Stimulated activated CD4-positive, alpha-beta T cell treated with anti-CD3 and anti-CD28 coated beads, Interleukin-2, amount 100 ng/mL, for 24 hours (primary cell): ENCODE results near the gene AKAP13.

Experiments used
- DNase-seq, 2 donors: peaks; one replicate each; pipeline ENCODE4 v3.0.0-alpha.2; 2020

AKAP13 gene

DNA sequence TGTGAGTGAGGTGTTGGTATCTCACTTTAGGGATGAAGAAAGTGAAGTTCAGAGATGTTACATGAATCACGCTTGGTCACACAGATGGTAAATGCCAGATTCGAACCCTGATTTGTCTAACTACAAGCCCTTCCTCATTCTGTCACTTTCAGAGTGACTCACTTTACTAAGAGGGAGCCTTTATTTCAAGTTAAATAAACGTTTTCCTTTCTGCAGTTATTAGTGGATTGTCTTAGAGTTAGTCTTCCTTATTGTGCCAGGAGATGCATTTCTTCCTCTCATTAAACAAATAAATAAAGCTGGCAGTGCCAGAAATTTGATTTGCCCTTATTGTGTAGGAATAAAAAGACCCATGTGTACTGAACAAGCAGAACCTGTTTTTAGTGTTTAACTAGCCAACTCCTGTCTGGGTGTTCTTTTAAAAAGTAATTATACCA lies 162.5 kb downstream of the AKAP13 start:
- DNase-seq, result no peak

GRCh38 chr15:85543741-85544155 lies 163.3 kb downstream of the AKAP13 start:
- peak in 1 of 2 donors; percentile 9 for DNase-seq

- DNase-seq, result no peak
These were observed 164.8 kb downstream of the AKAP13 start for GRCh38 chr15:85545185-85545584.

- DNase-seq, result no peak
These were observed 165.3 kb downstream of the AKAP13 start for GRCh38 chr15:85545752-85546151.

- no peak for DNase-seq
These were observed 167.0 kb downstream of the AKAP13 start for GRCh38 chr15:85547386-85547785.

DNA sequence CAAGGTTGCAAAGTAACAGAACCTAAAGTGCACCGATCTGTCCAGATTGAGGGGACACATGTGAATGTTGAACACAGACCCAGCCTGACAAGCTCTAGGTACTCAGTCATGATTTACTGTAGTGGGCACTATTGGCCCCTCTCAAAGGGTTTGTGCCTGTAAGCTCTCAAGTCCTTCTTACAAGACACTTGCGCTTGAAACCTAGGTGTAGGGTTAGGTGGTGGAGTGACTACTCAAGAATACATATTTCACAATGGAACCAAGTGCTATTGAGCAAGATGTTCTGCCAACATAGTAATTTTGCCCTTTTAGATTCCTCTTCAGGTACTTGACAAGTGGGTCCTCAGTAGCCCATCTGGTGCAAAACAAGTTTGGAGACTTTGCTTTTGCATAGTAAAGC lies 169.9 kb downstream of the AKAP13 start:
- no peak for DNase-seq

GRCh38 chr15:85551221-85551832 lies 170.9 kb downstream of the AKAP13 start:
- no peak for DNase-seq

DNA sequence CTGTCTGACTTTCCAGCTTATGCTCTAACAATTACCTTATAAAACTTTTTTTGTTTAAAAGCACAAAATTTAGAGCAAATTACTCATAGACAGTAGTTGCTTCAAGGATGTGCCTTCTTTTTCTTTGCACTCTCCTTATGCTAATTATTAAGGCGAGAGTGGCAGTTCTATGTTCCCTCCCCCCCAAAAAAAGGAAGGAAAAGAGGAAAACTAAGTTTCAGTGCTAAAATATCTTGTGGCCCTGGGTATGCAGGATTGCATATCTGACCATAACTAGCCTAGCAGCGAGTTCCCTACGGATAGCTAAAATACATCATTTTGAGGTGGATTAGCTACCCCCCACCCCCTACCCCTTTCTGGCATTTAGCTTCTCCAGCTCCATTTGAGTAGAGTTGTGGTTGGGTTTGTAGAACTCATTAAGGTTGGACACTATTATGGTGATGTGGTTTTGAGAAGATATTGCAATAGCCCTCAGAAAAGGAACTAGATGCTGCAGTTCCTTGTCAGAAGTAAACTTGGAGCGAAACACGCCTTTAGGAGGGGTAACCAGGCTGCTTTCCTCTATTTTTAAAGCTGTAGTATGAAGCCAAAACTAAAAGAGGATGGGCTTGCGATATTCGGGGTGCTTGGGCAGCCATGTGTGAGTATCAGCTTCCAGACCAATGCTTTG lies 174.6 kb downstream of the AKAP13 start:
- no peak for DNase-seq

DNA sequence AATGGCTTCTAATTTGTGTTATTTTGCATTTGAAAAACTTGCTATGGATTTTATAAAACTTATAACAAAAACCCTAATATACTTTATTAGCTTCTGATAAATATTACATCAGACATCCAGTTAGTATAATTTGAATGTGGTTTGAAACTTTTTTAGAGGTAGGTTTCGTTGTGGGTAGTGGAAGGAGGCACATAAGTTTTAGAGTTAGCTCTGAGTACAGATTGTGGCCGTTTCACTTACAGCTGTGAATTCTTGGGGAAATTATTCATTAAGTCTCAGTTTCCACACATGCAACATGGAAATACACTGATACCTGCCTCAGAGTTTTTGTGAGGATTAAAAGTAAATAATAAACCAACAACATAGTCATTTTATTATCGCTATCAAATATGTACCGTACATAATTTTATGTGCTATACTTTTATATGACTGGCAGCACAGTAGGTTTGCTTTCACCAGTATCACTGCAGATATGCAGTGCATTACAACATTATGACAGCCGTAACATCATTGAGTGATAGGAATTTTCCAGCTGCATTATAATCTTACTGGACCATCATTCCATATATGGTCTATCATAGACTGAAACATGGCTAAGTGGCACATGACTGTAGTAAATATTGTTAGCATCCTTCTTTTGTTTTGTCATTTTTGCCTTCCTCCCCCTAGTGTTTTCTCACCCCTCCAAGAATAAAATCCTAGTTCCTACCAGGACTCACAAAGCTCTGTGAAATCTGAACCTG lies 175.6 kb downstream of the AKAP13 start:
- no peak for DNase-seq

- no peak for DNase-seq
These were observed 176.2 kb downstream of the AKAP13 start for GRCh38 chr15:85556618-85556895.

DNA sequence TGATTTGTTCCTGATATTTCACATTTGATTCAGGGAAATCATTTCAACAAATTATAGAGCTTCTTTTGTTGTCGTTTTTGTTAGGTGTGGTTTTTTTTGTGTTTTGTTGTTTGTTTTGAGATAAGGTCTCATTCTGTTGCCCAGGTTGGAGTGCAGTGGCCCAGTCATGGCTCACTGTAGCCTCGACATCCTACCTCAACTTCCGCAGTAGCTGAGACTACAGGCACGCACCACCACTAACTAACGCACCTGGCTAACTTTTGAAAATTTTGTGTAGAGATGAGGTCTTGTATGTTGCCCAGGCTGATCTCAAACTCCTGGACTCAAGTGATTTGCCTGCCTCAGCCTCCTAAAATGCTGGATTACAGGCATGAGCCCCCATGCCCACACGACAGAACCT lies 177.0 kb downstream of the AKAP13 start:
- DNase-seq, result no peak

- no peak for DNase-seq
These were observed 178.4 kb downstream of the AKAP13 start for GRCh38 chr15:85558848-85559247.

GRCh38 chr15:85559530-85559929 lies 179.1 kb downstream of the AKAP13 start:
- DNase-seq, result no peak

GRCh38 chr15:85562824-85563223 lies 182.4 kb downstream of the AKAP13 start:
- no peak for DNase-seq

DNA sequence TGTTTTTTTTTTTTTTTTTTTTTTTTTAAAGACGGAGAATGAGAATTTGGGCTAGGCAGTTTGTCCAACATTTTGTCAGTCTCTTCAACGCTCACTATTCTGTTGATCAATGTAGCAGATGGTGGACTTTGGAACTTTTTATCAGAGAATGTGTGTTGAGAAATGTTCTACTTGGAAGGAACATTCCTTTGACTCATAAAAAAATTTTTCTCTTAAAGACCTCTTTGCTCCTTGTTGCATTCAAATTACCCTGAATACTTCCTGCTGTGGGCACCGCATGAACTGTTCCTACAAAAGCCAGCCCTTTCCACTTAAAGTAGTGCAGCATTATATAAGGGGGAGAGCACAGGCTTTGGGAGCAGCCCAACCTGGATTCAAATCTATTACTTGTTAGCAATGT lies 182.9 kb downstream of the AKAP13 start:
- DNase-seq, result no peak

DNA sequence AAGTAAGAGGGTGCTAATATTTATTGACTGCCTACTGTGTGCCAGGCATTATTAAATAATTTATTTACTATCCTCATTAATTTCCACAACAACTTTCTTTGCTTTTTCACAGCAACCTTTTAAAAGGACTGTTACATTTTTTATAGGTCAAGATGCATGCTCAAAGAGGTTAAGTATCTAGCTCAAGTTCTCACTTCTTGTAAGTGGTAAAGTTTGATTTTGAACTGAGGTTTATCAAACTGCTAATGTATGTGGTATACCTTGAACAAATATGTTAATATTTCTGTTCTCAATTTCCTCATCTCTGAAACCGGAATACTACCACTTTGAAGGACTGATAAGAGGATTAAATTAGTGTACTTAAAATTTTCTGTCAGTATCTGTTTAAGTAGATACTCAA lies 183.3 kb downstream of the AKAP13 start:
- no peak for DNase-seq

DNA sequence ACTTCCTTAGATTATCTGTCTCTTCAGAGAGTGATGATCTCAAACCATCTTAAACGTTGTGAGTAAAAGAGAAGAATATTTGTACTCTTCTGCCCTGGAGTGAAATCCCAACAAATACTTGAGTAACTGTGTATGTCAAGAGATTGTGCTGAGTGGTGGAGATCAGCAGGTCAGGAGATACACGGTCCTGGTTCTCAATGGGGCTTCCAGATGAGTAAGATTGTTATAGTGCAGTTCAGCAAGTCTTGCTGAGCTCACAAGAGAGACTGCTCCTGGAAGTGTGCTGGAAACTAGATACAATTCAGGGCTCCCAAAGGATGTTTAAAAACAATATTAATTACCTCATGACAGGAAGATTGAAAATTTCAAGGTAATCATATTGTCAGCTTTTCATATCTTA lies 184.3 kb downstream of the AKAP13 start:
- no peak for DNase-seq

GRCh38 chr15:85568261-85568808 lies 187.9 kb downstream of the AKAP13 start:
- no peak for DNase-seq

- DNase-seq, result no peak
These were observed 189.9 kb downstream of the AKAP13 start for GRCh38 chr15:85570336-85570735.

DNA sequence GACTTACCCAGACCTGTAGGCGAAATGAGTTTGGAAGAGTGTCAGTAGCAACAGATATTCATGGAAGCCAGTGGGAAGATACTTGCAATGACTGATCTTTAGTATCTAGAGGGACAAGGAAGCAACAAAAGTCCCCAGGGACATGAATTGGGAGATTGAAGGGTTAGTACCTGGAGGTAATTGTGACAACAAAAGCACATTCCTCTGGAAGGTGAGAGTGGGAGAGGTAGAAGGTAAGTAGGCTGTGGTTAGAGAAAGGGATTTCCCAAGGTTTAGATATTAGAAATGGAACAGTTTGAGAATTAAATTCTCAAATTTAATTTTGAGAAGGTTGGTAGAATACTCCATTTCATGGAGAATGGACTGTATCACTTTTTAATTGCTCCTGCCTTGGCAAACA lies 191.4 kb downstream of the AKAP13 start:
- no peak for DNase-seq

DNA sequence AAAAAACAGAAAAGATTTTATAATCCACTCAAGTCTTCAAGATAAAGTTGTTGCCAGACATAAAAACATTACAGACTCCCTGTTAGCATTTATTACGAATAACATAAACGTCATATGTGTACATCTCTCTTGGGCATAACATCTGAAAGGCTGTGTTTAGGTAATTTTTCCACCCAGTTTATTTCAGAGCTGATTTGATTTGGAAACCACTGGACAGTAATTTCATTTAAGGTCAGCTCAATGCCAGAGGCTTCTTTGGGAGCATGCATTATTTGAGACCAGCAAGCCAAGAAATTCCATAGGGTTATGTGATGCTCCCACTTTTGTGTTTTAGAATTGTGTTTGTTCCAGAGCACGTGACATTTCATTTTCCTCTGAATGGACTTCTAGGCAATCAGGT lies 196.0 kb downstream of the AKAP13 start:
- no peak for DNase-seq

- no peak for DNase-seq
These were observed 198.7 kb downstream of the AKAP13 start for GRCh38 chr15:85578941-85579701.

GRCh38 chr15:85579957-85580694 lies 199.7 kb downstream of the AKAP13 start:
- no peak for DNase-seq
